Fibroblast of lung (primary cell): ENCODE results near the gene ADD3. TPM values are rescaled to one million over a fixed set of nuclear protein-coding genes. Genes with fewer than 3 reads are reported as not detected.

Experiments used
- DNase-seq, 2 donors: peaks; one replicate each; pipeline versions ENCODE4 v3.0.0 to v3.0.0-alpha.2; 2010; ENCODE audit warnings: low read depth in 2 of 2
- H2AFZ ChIP-seq: 2 replicates; pipeline ENCODE4 v1.5.1; 2012; ENCODE audit warnings: low read length, control low read depth, inconsistent platforms
- H3K27ac ChIP-seq: 2 replicates; pipeline ENCODE4 v1.5.1; 2011; ENCODE audit warnings: low read length, control low read depth; ENCODE audit not compliant: insufficient read depth
- H3K27me3 ChIP-seq: 2 replicates; pipeline ENCODE4 v1.5.1; 2011; ENCODE audit warnings: mild to moderate bottlenecking, low read length; ENCODE audit not compliant: control insufficient read depth, insufficient read depth
- H3K36me3 ChIP-seq: 2 replicates; pipeline ENCODE4 v1.5.1; 2011; ENCODE audit warnings: low read length; ENCODE audit not compliant: control insufficient read depth, insufficient read depth
- H3K4me1 ChIP-seq: 2 replicates; pipeline ENCODE4 v1.5.1; 2011; ENCODE audit warnings: low read length; ENCODE audit not compliant: control insufficient read depth, insufficient read depth; ENCODE audit errors: extremely low read depth
- H3K4me2 ChIP-seq: 2 replicates; pipeline ENCODE4 v1.5.1; 2011; ENCODE audit warnings: low read length, control low read depth; ENCODE audit not compliant: insufficient read depth; ENCODE audit errors: extremely low read depth
- H3K4me3 ChIP-seq, 4 experiments: fragments of 200-600 bp in 1 of 4; sonication (generic) in 1 of 4; replicated peaks in 1 of 4; 2 replicates each; pipeline ENCODE4 v1.5.1; 2011 to 2016; ENCODE audit warnings: low read length in 4 of 4, low read depth in 3 of 4, mild to moderate bottlenecking in 3 of 4, control low read depth in 2 of 4, inconsistent platforms in 1 of 4, mixed read lengths in 1 of 4; ENCODE audit not compliant: insufficient read depth in 1 of 4; ENCODE audit errors: control extremely low read depth in 1 of 4
- H3K79me2 ChIP-seq: 2 replicates; pipeline ENCODE4 v1.5.1; 2012; ENCODE audit warnings: mild to moderate bottlenecking, low read length, inconsistent platforms; ENCODE audit not compliant: control insufficient read depth, insufficient read depth
- H3K9ac ChIP-seq: 2 replicates; pipeline ENCODE4 v1.5.1; 2011; ENCODE audit warnings: mild to moderate bottlenecking, low read length, control low read depth; ENCODE audit not compliant: insufficient read depth
- H3K9me3 ChIP-seq: 2 replicates; pipeline ENCODE4 v1.5.1; 2012; ENCODE audit warnings: low read depth, low read length; ENCODE audit not compliant: control insufficient read depth, insufficient read depth
- H4K20me1 ChIP-seq: 2 replicates; pipeline ENCODE4 v1.5.1; 2011; ENCODE audit warnings: low read length; ENCODE audit not compliant: control insufficient read depth, insufficient read depth; ENCODE audit errors: extremely low read depth
- EZH2 ChIP-seq: IDR thresholded peaks from 2 replicates; pipeline ENCODE4 v1.5.1; 2012; ENCODE audit warnings: low read length, control low read depth, mild to moderate bottlenecking; ENCODE audit errors: missing control alignments
- polyA plus RNA-seq, 2 donors: library from polyadenylated mRNA; depleted of rRNA in 1 of 2; stranded (reverse) in 1 of 2; unstranded in 1 of 2; fragments of >200 nt; gene quantifications; 2 replicates each; pipeline ENCODE4 v1.2.1, GENCODE V29; 2011 to 2012; ENCODE audit warnings: missing spikeins in 1 of 2
- total RNA-seq: library from RNA; depleted of rRNA; stranded (reverse); fragments of >200 nt; gene quantifications from 2 replicates; pipeline ENCODE4 v1.2.1, GENCODE V29; 2014
- TF ChIP-seq, protein P1 (sequence below), 2 donors: IDR thresholded peaks in 1 of 2; conservative IDR thresholded peaks in 1 of 2; 1 replicate in 1 of 2; 2 replicates in 1 of 2; pipeline ENCODE4 v1.5.1; 2011 to 2012; ENCODE audit warnings: low read length in 2 of 2, control low read depth in 1 of 2, inconsistent platforms in 1 of 2, low read depth in 1 of 2, mild to moderate bottlenecking in 1 of 2

The ADD3 gene
- total and polyA plus RNA-seq, 2 donors (not counting 1 experiment from before 2014, with no cell fraction given) = 93.0 to 416 TPM

GRCh38 chr10:110160081-110160480, 152.3 kb downstream of the ADD3 start:
- Histone ChIP-seq H3K79me2 (no peaks in the 10 kb centered on the region), H3K4me1 (no peaks in the 10 kb centered on the region), H3K27me3 (peaks cover 4% of the 10 kb centered on the region), H3K4me3 (no peak overlapping the region), H3K27ac (no peak overlapping the region), H4K20me1 (no peaks in the 10 kb centered on the region), H3K4me2 (no peak overlapping the region), H3K9me3 (no peaks in the 10 kb centered on the region), H3K9ac (no peak overlapping the region), H3K36me3 (no peaks in the 10 kb centered on the region), H2AFZ (no peak overlapping the region)
- TF ChIP-seq, protein P1, sequence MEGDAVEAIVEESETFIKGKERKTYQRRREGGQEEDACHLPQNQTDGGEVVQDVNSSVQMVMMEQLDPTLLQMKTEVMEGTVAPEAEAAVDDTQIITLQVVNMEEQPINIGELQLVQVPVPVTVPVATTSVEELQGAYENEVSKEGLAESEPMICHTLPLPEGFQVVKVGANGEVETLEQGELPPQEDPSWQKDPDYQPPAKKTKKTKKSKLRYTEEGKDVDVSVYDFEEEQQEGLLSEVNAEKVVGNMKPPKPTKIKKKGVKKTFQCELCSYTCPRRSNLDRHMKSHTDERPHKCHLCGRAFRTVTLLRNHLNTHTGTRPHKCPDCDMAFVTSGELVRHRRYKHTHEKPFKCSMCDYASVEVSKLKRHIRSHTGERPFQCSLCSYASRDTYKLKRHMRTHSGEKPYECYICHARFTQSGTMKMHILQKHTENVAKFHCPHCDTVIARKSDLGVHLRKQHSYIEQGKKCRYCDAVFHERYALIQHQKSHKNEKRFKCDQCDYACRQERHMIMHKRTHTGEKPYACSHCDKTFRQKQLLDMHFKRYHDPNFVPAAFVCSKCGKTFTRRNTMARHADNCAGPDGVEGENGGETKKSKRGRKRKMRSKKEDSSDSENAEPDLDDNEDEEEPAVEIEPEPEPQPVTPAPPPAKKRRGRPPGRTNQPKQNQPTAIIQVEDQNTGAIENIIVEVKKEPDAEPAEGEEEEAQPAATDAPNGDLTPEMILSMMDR (conservative IDR thresholded peaks at IDR 0.05 in 1 of 2, IDR thresholded peaks at IDR 0.05 in 1 of 2; ENCODE audit: low read depth in 1 of 2, low read length in 2 of 2) = no peak
- TF ChIP-seq EZH2 = no peak
- DNase-seq = no peak

DNA sequence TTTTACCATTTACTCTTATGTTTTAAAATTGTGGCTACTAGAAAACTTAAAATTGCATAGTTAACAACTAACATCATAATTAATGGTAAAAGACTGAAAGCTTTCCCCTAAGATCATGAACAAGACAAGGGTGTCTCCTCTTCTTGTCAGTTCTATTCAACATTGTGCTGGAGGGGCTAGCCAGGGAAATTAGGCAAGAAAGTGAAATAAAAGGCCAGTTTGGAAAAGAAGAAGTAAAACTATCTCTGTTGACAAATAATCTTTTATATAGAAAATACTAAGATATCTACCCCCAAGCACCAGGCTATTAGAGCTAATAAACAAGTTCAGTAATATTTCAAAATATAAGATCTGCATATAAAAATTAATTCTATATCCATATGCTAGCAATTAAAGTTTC, 152.7 kb downstream of the ADD3 start:
- Histone ChIP-seq H3K27me3 (peaks cover 5% of the 10 kb centered on the region), H3K79me2 (no peaks in the 10 kb centered on the region), H3K4me2 (no peak overlapping the region), H3K9me3 (no peaks in the 10 kb centered on the region), H4K20me1 (no peaks in the 10 kb centered on the region), H3K4me3 (no peak overlapping the region), H3K4me1 (no peaks in the 10 kb centered on the region), H3K27ac (no peak overlapping the region), H3K9ac (no peak overlapping the region), H2AFZ (no peak overlapping the region), H3K36me3 (no peaks in the 10 kb centered on the region)
- TF ChIP-seq, protein P1 (conservative IDR thresholded peaks at IDR 0.05 in 1 of 2, IDR thresholded peaks at IDR 0.05 in 1 of 2; ENCODE audit: low read depth in 1 of 2, low read length in 2 of 2) = no peak
- no peak for TF ChIP-seq EZH2
- DNase-seq = no peak

GRCh38 chr10:110162741-110163145, 155.0 kb downstream of the ADD3 start:
- Histone ChIP-seq H4K20me1 (no peaks in the 10 kb centered on the region), H3K27me3 (peaks cover 16% of the 10 kb centered on the region), H3K4me1 (no peaks in the 10 kb centered on the region), H3K79me2 (no peaks in the 10 kb centered on the region), H3K9ac (no peak overlapping the region), H3K27ac (no peak overlapping the region), H2AFZ (no peak overlapping the region), H3K36me3 (no peaks in the 10 kb centered on the region), H3K9me3 (no peaks in the 10 kb centered on the region), H3K4me2 (no peak overlapping the region), H3K4me3 (no peak overlapping the region)
- no peak for DNase-seq
- no peak for TF ChIP-seq EZH2
- TF ChIP-seq, protein P1 (conservative IDR thresholded peaks at IDR 0.05 in 1 of 2, IDR thresholded peaks at IDR 0.05 in 1 of 2; ENCODE audit: low read depth in 1 of 2, low read length in 2 of 2) = no peak
